GM12878 (cell line): ENCODE measurements around the gene SRSF7.

ENCODE experiments used
- CHD2 ChIP-seq: IDR thresholded peaks from 2 replicates; pipeline ENCODE4 v1.6.1; 2011; ENCODE audit warnings: low read depth, low read length, improper control_type of control experiment, borderline replicate concordance
- CREB1 ChIP-seq: IDR thresholded peaks from 2 replicates; pipeline ENCODE4 v1.6.1; 2012; ENCODE audit warnings: low read depth, mild to moderate bottlenecking, inconsistent platforms
- CTCF ChIP-seq, 3 experiments: IDR thresholded peaks in 2 of 3; conservative IDR thresholded peaks in 1 of 3; 2 replicates each; pipeline ENCODE4 v1.5.1; 2011; ENCODE audit warnings: low read depth in 3 of 3, low read length in 3 of 3, mild to moderate bottlenecking in 3 of 3, control low read depth in 2 of 3, moderate library complexity in 2 of 3, inconsistent platforms in 1 of 3, mixed read lengths in 1 of 3; ENCODE audit not compliant: control insufficient read depth in 2 of 3, insufficient read depth in 1 of 3; ENCODE audit errors: extremely low read depth in 1 of 3
- GATAD2B ChIP-seq: fragments of 450-650 bp; conservative IDR thresholded peaks from 2 replicates; pipeline ENCODE4 v1.6.1; 2017; ENCODE audit warnings: low read depth, mild to moderate bottlenecking, moderate library complexity
- IRF4 ChIP-seq: IDR thresholded peaks from 2 replicates; pipeline ENCODE4 v1.6.1; 2011; ENCODE audit warnings: low read depth, low read length
- NRF1 ChIP-seq: conservative IDR thresholded peaks from 2 replicates; pipeline ENCODE4 v1.6.1; 2011; ENCODE audit warnings: mild to moderate bottlenecking, low read depth, low read length, improper control_type of control experiment
- REST ChIP-seq: IDR thresholded peaks from 2 replicates; pipeline ENCODE4 v1.6.1; 2012; ENCODE audit warnings: mild to moderate bottlenecking, low read depth, low read length
- YY1 ChIP-seq: IDR thresholded peaks from 2 replicates; pipeline ENCODE4 v1.6.1; 2011; ENCODE audit warnings: low read depth, mild to moderate bottlenecking, low read length

GRCh38 chr2:38727661-38728060 is 23.5 kb downstream of the SRSF7 start:
- TF ChIP-seq YY1 (no peak), REST (no peak), CTCF (IDR thresholded peaks at IDR 0.05 in 2 of 3, conservative IDR thresholded peaks at IDR 0.05 in 1 of 3; ENCODE audit: control insufficient read depth in 2 of 3, extremely low read depth in 1 of 3, insufficient read depth in 1 of 3, low read depth in 3 of 3, low read length in 3 of 3) (no peak), CHD2 (no peak), IRF4 (no peak), NRF1 (no peak), GATAD2B (no peak), CREB1 (no peak)
